ENCODE results near the gene ETS1.
A peak's percentile ranks its signal among the peaks of the same experiment; 100 is the strongest.

ETS1 gene

DNA sequence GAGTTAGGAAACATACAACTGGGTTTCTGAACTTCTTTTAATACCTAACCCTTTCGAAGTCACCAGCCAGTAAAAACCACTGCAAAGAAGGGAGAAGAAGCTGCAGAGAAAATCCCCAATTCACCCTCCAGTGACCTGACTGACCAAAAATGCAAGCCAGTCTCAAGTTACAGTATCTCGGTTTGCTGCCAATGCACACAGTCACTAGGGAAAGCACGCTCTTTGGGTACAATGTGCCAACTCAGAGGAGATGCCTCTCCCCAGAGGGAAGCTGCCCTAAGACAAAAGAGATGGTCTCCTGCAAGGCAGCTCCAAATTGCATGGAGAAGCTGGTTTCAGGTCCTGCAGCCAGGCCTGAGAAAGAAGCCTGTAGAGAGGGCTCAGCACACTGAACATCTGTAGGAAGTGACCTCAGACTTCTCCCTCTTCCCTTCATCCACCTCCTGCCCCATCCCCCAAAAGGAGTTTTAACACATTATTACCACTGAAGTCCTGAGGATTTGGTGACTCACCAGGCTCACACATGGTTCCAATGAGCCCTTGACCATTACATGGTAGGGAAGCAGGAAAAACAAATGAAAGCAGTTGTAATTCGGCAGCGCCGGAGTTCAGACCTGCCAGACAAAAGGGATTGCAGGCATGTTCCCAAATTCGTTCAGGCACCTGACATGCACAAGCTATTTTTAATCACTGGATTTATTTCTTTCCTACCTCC, 90.1 kb downstream of the ETS1 start:
- TF ChIP-seq, protein P1, sequence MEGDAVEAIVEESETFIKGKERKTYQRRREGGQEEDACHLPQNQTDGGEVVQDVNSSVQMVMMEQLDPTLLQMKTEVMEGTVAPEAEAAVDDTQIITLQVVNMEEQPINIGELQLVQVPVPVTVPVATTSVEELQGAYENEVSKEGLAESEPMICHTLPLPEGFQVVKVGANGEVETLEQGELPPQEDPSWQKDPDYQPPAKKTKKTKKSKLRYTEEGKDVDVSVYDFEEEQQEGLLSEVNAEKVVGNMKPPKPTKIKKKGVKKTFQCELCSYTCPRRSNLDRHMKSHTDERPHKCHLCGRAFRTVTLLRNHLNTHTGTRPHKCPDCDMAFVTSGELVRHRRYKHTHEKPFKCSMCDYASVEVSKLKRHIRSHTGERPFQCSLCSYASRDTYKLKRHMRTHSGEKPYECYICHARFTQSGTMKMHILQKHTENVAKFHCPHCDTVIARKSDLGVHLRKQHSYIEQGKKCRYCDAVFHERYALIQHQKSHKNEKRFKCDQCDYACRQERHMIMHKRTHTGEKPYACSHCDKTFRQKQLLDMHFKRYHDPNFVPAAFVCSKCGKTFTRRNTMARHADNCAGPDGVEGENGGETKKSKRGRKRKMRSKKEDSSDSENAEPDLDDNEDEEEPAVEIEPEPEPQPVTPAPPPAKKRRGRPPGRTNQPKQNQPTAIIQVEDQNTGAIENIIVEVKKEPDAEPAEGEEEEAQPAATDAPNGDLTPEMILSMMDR (IDR thresholded peaks at IDR 0.05; ENCODE audit: control insufficient read depth, insufficient read depth, low read depth, low read length, missing control alignments): no peak
- peak; percentile 96 for DNase-seq (ENCODE audit: low read depth)
- peak overlapping the region; percentile 24 for H3K4me3 ChIP-seq (ENCODE audit: control insufficient read depth, low read depth, low read length)

DNA sequence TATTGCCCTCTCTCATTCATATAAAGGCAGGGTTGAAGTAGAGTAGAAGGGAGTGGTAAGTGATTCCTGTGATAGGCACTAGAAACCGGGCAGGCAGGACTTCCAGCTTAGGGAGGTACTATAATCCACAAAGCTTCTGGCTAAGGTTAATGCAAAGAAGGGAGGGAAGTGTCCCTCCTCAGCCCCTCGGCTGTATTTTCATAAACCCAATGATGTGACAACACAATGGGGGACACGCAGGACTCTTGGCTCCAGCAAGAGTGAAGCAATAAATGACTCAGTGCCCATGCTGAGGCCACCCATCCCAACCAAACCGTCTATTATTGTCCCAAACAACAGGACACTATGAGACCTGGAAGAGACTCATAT, 90.7 kb downstream of the ETS1 start:
- DNase-seq (ENCODE audit: low read depth): no peak
- TF ChIP-seq, protein P1 (IDR thresholded peaks at IDR 0.05; ENCODE audit: control insufficient read depth, insufficient read depth, low read depth, low read length, missing control alignments): no peak
- H3K4me3 ChIP-seq (ENCODE audit: control insufficient read depth, low read depth, low read length): no peak overlapping the region

DNA sequence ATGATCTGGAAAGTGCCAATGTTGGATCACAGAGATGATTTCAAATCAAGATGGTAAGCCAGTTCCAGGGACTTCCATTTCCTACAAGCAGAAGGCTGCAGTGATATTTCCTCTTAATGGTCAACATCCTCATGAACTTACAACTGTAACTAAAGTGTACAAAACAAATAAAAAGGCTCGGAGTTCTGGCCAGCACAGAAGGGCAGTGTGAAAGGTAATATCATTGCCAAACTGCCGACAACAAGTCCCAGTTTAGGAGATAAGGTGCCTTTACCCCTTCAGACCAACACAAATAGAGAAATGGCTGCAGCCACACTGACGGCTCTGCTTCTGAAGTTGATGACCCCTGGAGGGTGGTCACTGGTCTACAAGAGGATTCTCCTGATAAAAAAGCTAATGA, 91.1 kb downstream of the ETS1 start:
- H3K4me3 ChIP-seq (ENCODE audit: control insufficient read depth, low read depth, low read length): no peak overlapping the region
- TF ChIP-seq, protein P1 (IDR thresholded peaks at IDR 0.05; ENCODE audit: control insufficient read depth, insufficient read depth, low read depth, low read length, missing control alignments): no peak
- DNase-seq (ENCODE audit: low read depth): no peak

DNA sequence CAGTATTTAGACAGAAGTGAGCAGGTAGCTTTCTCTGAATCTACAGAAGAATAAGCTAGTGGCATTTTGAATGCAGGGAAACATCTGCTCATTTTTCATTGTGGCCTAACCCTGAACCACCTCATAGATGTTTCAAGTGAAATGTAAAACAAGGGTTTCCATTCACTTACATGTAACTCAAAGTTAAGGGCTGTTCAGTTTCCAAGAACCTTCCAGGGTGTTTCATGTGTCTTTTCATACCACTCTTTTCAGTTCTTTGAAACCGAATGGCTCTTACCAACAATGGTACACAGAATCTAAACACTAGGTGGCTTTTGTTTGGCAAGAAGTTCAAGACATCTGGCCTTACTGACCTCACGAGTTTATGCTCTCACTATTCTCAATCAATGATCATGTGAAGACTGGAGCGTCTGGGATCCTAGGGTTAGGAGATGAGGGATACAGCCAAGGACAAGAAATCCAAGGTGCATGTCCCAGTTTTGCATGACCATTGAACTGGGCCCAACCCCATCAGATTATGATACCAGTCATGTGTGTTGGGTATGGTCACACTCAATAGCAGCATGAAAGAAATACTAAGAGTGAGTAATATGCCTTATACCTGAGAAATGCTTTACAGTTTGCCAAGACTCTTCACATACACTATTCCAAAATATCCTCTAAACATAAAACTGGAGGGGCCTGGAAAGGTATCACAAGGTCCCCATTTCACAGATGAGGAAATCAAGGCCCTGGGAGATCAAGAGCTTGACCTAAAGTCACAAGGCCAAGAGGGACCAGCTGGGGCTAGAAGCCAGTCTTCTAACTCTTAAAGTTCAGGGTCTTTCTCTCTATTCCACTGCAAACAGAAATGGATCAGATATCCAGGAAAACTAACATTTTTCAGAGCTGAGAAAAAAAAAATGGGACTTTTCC, 92.7 kb downstream of the ETS1 start:
- TF ChIP-seq, protein P1 (IDR thresholded peaks at IDR 0.05; ENCODE audit: control insufficient read depth, insufficient read depth, low read depth, low read length, missing control alignments): no peak
- no peak overlapping the region for H3K4me3 ChIP-seq (ENCODE audit: control insufficient read depth, low read depth, low read length)
- no peak for DNase-seq (ENCODE audit: low read depth)

DNA sequence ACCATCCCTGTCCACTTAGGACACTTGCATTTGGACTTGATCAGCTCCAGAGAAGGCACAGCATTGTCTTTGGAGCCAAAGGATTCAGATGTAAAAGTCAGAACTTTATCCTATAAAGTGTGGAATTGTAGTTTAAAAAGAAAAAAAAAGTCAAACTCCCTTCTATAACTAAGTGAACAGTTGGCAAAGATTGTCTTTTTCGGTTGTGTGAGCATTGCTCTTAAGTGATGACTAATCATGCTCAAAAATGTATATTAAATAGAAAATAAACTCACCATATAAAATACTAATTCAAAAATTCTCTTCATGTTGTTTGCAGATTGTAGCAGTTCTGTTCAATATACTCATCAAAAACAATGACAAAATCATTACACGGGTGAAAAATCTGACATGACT, 93.8 kb downstream of the ETS1 start:
- TF ChIP-seq, protein P1 (IDR thresholded peaks at IDR 0.05; ENCODE audit: control insufficient read depth, insufficient read depth, low read depth, low read length, missing control alignments): no peak
- no peak for DNase-seq (ENCODE audit: low read depth)
- H3K4me3 ChIP-seq (ENCODE audit: control insufficient read depth, low read depth, low read length): no peak overlapping the region

DNA sequence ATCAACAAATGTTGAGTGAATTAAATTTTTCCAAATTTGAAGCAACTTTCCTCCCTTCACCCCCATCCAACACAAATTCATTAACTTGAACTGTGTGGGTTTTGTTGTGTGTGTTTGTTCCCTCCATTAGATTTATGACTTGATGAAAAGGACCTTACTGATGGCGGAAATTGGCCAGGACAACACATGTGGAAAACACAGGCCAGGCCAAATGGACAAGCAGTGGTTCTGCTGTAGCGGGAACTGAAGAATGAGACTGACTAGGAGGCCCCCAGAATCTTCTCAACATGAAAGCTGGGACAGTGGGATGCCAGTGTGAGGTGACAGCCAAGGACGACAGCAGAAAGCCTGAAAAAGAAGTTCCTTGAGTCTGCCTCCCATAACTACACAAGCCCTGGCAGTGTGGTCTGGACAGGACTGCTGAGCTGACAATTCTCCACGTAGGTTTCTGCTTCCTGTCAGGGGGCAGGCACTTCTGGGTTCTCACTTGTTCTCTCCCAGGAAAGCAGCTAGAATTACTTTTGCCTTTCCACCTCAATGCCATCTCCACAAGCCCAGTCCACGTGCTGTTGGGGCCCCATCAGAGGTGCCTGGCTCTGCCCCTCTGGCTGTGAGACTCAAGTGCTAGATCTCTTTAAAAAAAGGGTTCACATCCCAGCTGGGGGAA, 94.3 kb downstream of the ETS1 start:
- TF ChIP-seq, protein P1 (IDR thresholded peaks at IDR 0.05; ENCODE audit: control insufficient read depth, insufficient read depth, low read depth, low read length, missing control alignments): no peak
- no peak for DNase-seq (ENCODE audit: low read depth)
- H3K4me3 ChIP-seq (ENCODE audit: control insufficient read depth, low read depth, low read length): no peak overlapping the region
